Fibroblast of skin of abdomen (primary cell): ENCODE results near the gene EIF3I.

Experiments used
- DNase-seq: peaks from one replicate; pipeline ENCODE4 v3.0.0-alpha.2; 2013

The EIF3I gene

DNA sequence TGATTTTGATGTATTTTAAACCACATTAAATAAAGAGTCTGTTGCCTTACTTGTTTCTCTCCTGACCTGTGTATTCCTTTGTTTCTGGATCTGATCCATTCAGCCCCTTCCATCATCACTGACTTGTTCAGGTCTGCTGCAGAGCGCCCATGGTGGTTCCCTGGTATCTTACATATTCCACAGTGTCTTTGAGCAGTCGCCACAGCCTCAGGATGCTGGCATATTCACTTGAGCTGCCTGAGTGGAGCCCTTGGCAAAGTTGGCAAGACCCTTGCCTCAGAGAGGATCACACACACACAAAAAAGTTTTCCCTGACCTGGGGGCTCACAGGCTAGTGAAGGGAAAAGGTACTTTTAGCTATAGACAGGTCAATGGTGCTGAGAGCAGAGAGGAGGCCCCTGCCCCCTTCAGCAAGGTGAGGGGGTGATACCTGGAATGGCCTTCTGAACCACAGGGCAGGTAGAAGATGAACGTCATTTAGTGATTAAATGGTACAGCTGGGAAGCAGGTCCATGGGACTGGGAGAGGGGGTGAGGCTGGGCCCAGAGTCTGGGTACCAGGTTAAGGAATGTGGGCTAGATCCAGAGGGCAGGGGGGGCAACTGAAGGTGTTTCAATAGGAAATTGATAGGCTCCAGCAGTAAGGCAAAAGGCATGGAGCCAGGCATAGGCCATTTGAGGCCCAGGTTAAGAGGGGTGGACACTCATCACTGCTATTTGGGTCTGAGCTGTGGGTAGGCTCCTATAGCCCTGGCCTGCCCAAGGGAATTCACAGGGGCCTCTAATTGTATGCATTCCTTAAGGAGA, 23.8 kb upstream of the EIF3I start:
- DNase-seq = no peak

DNA sequence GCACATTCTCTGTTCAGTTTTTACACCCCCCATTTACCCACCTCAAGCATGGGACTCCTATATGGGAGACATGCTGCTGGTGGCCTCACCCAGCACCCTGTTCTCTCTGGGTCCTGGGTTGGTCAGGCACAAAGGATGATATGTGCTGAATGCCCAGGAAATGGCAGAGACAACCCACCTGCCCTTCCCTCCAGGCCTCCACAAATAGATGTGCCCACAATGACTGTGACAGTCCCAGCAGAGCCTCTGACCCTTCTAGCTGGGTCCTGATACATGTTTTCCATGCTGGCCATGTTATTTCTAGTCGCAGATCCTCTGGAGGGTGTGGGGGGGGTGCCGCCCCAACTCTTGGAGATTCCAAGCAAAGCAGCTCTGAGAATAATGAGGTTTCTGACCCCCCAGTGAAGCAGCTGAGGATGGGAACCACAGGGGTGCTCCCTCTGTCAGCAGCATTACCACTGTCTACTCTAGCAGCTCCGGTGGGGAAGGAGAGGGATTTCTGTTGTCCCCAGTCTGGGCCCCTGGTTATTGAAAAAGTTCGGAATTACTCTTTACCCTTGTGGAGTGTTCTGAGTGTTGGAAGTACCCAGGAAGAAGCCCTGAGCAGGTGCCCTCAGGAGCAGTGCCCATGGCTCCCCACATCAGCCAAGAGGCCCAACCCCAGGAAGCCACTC, 23.0 kb upstream of the EIF3I start:
- DNase-seq = no peak

DNA sequence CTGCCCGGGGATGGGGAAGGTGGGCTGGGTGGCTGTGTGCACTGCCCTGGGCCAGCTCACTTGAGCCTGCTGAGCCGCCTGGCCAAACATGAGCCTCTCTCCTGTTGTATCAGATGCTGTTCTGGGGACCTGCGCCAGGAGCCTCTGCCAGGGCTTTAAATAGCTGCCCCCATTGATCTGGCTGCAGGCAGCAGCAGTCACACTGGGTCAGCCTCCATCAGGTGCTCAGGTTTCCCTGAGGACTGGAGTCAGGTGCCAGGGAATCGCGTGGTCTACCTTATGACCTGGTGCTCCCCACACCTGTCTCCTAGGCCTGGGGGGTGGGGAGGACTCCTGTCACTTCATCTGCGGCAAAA, 22.5 kb upstream of the EIF3I start:
- DNase-seq = no peak

DNA sequence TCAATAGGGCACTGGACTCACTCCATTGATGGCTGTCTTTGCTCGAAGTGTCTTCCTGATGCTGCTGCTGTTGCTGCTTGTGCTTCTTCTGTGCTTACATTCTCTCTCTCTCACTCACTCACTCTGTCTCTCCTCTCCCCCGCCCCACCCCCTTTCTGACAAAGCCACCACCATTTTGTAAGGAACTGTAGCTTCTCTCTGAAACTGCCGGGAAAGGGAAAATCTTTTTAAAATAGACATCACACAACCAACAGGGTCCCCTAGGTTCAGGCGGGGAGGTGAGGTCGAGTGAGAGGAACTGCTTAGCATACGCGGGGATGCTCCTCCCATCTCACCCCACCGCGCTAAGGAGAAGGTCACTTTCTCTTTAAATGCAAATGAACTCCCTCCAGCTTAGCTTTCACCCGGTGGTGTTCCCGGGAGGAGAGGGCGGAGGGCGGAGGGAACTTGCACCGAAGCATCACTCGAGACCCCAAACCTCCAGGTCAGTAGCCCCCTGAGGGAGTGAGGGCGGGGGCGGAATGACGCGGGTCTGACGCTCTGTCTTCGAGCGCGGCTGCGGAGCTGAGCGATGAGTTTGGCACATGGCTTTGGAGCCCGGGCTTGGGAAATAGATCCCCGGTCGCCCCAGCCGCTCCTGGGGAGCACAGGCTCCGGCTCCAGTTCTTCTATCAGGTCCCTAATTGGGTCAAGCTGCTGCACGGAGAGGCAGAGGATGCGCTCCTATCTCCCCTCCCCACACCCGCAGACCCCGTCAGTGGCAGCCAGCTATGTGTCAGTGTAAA, 21.8 kb upstream of the EIF3I start, which contains the start of gene CCDC28B:
Gene CCDC28B, plus strand, starts transcription at position 370 of the 785 bp plus-strand sequence. CDS start 1,341 bp downstream, outside the sequence.
- peak; percentile 72 for DNase-seq

DNA sequence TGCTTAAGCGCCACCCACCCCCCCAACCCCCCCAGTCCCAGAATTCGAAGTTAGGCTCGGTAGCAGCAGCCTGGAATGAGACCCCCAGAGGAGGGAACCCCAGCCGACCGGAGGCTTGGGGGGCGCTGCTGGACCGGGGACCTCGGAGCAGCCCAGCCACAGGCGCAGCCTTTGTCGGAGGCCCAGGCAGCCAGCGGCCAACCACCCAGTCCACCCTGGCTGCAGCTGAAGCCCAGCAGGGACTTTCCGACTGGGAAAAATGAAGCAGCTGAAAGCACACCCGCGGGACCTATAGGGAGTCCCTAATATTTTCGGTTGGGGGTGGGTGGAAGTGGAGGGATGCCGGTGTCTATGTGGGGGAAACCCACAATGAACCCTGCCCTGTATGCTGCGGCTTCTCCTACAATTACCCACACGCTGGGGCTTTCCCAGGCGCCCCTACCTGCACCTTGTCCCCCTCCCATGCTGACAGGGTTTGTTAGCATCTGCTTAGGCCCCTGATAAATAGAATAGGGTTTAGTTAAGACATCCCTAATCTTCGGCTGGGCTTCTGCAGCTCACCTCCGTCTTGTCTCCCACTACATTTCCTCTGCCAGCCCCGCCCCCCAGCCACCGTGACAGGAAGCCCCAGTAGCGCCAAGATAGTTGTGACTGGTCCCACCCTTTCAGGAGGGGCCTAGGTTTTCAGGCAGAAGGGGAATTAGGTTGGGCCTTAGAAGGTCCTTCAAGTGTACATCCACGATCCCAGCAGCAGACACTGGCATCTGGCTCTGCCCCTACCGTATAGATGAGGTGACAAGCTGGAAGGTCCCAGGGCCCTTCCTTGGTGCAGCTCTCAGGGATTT, 21.0 kb upstream of the EIF3I start:
- peak; percentile 56 for DNase-seq

DNA sequence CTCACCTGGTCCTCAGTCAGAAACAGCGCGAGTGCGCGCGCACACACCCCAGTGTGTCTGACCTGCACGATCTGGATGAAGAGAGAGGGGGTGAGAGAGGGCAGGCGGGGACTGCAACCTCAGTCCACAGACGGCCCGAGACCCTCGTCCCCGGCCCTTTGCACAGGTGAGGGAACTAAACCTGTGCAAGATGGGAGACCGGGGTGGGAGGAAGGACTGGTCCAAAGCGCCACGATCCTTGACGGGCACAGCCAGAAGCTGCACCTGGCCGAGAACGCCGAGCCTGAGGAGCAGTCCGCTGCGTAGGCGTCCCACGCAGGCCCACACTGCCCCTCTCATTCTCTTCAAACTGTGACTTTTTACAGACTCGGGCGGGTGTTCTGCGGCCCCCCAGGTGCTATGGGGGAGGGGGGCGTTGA, 17.3 kb upstream of the EIF3I start:
- no peak for DNase-seq

DNA sequence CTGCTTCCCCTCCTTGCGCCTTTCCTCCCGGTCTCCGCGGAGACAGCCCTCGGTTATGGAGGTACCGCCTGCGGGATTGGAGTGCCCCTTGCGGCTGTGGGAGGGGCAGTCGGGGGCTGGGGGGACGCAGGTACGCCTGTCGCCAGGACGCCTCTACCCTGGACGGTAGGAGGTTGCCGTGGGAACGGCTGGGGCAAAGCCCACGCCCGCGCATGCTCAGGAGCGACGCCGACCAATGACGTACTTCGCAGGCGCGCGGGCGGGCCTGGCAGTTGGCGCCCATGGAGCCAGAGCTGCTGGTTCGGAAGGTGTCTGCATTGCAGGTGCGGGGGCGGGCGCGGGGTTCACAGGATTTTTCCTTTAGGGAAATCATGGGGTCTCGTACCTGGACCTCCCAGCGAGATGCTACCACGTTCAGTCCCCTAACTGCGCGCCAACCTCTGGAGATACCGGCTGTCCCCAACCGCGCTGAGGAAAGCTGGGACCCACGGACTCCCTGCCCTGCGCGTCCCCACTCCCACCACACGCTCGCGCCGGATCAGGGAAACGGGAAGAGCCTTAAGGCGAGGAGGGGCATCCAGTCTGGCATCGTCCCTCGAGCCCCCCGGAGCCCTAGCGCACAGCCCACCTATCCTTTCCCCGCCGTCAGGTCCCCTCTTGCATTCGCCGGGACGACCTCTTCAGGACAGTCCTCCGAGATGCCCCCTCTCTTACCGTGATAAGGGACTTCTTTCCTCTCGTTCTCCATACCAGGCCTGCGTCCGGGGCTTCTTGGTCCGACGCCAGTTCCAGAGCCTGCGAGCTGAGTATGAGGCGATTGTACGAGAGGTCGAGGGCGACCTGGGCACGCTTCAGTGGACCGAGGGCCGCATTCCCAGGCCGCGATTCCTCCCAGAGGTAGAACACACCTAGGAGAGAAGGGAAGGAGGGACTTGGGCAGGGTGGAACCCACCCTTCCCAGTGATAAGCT, 16.5 kb upstream of the EIF3I start, which contains the start of gene IQCC:
Gene IQCC, plus strand, starts transcription at position 271 of the 970 bp plus-strand sequence. Its CDS starts 11 bp downstream, at position 282.
- DNase-seq = peak; percentile 77

DNA sequence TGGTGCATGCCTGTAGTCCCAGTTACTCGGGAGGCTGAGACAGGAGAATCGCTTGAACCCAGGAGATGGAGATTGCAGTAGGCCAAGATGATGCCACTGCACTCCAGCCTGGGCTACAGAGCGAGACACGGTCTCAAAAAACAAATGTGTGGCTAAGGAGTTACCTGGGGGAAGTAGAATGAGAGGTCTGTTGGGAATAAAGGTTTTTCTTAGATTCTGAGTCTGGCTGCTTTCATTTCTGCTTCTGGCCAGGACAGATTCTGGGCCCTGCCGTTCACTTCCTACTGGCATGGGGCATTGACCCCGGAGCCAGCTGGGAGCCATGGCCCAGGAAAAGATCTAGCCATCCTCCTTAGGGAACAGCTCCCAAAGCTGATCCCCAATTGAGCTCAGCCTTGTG, 13.7 kb upstream of the EIF3I start:
- no peak for DNase-seq

DNA sequence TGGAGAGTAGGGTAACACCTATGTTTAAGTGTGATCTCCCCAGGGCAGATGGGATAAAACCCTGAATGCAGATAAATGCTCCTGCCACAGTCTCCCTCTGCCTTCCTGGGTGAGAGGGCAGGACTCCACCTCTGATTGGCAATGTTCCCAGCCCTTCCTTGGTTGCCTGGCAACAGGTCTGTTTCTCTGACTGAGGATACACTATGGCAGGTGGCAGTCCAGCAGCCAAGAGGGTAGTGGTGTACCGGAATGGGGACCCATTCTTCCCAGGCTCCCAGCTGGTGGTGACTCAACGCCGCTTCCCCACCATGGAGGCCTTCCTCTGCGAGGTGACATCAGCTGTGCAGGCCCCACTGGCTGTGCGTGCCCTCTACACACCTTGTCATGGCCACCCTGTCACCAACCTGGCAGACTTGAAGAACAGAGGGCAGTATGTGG, 13.3 kb upstream of the EIF3I start, which contains the start of gene DCDC2B:
Gene DCDC2B, plus strand, starts transcription at position 199 of the 438 bp plus-strand sequence. Its CDS starts 5 bp downstream, at position 204.
- no peak for DNase-seq

DNA sequence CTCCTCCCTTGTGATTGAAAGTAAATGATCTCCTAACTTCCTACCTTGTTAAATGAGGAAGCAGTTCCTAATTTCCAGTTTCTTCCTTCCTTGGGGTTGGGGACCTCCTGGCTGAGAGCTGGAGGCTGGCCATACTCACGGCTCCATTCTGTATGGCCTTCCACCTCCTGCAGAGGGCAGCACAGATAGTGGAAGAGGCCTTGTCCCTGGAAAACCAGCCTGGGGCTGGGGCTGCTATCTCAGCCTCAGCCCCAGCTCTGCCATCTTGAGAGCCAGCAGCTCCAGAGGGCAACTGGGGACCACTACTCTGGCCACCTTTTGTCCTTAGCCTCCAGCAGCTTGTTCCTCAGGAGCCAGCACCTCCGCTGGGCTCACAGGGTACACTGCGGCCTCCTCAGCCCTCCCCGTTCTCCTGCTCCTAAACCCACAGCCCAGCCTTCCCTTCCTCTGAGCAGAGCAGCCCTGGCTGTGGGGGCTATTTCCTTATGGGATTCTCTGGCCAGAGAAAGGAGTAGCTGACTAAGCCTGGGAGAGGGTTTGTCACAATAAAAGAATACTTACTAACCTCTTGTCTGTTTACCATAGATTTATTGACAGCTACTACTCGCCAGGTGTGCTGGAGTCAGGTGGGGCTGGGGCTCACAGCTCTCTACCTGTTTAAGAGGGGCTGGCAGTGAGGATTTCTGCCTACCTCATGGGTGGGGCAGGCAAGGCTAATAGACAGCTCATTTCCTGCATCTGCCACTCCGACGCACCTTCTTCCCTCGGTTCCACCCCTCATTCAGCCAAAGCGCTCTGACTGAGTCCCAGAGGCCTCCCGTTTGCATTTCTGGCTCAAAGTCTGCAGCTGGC, 6.4 kb upstream of the EIF3I start:
- DNase-seq = peak; percentile 57

DNA sequence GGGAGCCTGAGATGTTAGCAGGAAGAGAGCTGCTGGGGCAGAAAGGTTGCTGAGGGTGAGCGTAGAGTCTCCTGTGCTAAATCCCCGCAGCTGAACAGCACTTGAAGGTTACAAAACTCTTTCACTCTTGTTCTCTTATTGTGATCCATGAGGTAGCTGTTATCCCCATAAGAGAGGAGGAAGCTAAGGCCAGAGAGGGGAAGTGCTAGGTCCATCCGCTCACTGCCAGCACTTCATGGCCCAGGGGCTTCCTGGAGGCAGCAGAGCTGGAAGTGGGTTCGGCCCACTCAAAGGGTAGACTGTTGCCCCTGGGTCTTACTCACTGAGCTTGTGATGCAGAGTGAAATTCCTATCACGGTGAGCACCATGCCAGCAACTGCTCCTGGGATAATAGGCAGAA, 5.6 kb upstream of the EIF3I start:
- no peak for DNase-seq

DNA sequence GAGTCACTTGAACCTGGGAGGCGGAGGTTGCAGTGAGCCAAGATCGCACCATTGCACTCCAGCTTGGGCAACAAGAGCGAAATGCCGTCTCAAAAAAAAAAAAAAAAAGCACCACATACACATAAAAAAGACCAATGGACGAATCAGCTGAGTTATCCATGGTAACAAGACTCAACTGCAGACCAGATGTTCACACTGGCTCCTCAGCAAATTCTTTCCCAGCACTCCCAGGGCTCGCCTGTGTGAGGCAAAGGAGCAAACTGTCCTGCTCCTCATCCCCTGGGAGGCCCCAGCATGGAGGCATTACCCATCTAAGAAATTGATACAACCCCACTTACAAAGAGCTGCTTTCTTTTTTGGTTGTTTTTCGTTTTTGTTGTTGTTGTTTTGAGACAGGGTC, 3.2 kb upstream of the EIF3I start:
- DNase-seq = peak; percentile 52

DNA sequence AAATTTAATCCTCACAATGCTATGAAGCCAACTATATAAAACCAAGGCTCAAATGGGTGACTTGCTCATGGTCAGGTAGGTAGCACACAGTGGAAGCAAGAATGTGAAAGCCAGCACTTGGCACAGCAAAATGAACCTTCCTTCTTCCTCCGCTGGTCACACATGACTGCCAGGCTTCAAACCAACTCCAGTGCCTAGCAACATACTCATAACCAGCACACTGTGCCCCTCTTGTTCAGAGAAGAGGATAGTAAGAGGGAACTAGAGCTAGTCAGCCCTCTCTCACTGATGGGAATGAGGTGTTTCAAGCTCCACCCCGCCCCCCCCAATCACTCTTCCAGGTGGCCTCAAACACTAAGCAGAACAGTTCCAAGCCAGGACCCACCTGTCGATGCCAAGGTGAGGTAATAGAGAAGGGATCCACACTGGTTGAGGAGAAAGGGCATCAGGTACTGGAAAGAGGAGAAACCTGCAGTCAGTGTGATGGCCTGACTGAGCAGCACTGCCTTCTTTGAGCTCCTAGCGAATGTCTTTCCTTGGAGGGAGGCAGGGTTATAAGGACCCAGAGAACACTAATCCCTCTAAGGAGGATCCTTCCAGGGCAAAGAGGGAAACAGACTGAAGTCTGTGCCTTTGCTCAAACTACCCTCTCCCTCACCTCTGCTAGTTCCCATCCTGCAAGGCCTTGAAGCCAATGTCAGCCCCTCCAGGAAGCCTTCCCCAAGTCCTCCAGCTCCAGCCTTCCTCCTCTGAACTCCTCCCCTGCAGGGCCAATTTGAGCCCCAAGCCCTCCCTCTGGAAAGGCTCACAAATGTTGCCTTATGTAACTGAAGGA, 1.2 kb upstream of the EIF3I start:
- DNase-seq = no peak

DNA sequence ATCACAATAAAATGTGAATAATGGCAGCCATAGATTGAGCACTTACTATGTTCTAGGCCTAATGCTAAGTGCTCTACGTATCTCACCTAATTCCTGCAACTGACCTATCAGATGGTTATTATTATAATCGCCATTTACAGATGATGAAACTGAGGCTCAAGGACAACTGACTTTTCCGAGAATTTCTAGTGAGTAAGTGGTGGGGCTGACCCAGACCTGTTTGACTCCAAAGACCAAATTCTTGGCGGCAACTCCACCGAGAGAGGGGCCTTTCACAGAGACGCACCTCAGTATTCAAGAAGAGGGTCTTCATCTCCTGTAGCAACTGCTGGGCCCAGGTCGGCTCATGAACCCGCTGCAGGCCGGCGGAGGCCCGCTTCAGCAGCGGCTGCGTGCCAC, 627 bp upstream of the EIF3I start:
- DNase-seq = no peak

DNA sequence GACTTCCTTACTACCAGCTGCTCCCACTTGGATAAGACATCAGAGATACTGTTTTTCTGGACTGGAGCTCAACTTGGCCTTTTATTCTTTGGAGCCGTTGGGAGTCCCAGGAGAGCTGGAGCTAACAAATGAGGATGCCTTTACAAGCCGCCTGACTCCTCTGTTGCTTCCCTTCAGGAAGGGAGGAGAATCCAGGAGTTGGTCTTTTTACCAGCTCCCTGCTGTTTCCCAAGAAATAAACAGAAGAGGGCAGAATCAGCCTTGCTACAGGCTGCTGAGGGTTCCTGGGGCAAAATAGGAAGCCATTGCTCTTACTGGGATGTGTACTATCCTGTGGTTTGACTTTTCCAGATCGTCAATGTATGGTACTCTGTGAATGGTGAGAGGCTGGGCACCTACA, 1.5 kb downstream of the EIF3I start:
- no peak for DNase-seq

DNA sequence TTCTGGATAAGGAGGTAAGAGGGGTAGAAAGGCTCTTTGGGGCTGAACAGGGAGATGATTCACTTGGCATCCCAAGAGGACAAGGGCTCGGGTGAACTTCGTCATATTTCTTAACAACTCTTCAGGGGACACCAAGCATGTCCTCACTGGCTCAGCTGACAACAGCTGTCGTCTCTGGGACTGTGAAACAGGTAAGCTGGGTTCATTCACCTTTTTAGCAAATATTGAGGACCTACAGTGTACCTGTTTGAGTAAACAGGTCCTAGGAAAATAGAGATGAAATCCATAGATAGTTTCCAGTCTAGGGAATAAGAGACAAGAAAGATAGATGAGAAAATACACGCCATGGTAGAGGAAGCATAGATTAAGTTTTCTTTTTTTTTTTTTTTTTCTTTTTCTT, 2.1 kb downstream of the EIF3I start:
- no peak for DNase-seq

DNA sequence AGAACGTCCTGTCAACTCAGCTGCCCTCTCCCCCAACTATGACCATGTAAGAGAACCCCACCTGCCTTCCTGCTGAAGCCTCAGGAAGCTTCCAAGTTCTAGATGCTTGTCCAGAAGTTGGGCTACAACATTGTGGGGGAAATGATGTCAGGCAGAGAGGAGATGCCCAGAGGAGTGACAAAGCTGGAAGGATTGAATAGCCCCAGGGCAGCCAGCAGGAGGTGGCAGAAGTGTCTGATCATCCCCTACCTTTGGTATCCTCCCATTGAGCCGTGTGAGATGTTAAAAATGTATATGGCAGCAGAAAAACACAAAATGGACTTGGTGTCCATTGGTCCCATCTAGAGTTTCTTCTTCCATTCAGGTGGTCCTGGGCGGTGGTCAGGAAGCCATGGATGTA, 6.6 kb downstream of the EIF3I start:
- DNase-seq = no peak

DNA sequence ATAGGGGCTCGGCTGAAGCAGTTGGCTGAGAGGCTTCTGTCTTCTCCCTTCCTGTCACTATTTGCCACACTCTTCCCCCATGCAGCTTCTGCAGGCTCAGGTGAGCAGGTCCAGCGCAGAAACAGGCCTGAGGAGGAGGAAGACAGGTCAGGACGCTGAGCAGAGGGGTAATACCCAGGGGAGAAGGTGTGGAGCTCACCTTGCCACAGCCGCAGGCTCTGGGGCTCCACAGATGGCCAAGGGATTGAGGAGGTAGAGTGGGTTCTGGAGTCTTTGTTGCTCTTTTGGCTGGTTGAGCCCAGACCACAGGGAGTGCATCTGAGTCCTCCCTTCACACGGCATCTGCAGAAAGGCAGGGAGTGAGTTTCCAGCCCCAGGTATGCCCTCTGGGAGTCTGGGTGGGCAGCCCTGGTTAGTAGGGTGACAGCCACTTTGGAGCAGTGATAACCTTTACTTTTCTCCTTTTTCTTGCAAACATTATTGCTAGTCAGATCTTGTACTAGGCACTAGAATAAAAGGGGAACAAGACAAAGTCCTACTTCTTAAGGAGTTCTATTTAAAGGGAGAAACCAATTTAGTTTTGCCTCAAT, 9.7 kb downstream of the EIF3I start:
- no peak for DNase-seq
